ENCODE measurements around the gene FADS2.

The FADS2 gene

DNA sequence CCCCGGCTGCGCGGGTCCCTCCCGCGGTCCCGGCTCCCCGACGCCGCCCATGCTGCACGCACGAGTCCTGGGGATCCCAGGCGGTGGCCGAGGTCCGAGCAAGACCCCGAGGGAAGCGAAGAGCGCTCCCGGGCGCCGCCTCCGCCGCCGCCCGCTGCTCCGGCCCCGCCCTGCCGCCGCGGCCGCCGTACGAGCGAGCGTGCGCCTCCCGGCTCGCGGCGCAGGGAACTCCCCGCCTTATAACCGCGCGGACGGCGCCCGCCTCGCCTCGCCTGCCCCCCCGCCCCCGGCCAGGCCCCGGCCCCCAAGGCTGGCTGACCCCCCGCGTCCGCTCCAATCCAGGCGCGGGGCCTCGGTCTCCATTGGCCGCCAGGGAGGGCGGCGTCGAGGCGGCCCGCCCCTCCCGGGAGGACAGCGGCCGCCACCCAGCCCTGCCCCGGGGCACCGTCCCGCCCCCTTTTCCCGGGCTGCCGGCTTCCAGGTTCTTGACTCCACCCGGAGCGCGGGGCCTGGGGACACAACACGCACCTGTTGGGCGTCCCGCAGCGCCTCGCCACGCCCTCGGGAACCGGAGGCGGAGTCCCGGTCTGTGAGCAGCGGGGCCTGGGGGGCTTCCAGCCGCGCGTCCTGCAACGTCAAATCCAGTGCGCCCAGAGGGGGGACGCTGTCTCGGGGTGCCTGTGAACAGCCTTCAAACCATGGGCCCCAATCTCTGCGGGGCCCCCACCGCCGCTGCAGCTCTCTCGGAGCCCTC is 63.4 kb downstream of the FADS2 start, which contains the start of gene FADS3:
Gene FADS3, minus strand, starts transcription at position 215 of the 754 bp plus-strand sequence. Its CDS starts 164 bp downstream, at position 51.
- Histone ChIP-seq H3K9me3 (ENCODE audit: control insufficient read depth in 5 of 5, low read length in 5 of 5) (no peaks in the 10 kb centered on the region), H3K9ac (ENCODE audit: low read length in 5 of 5) (peak within 1 kb of the TSS; percentile 48 to 97 (median 94)), H3K36me3 (ENCODE audit: control insufficient read depth in 5 of 5, insufficient read depth in 5 of 5, low read length in 5 of 5) (peaks cover 0 to 13% (median 5%) of the 10 kb centered on the region in 5 donors), H3K27ac (ENCODE audit: low read depth, low read length) (peak within 1 kb of the TSS; percentile 85), H3K4me1 (ENCODE audit: control insufficient read depth in 5 of 5, insufficient read depth in 5 of 5, low read length in 5 of 5) (peaks cover 16 to 67% (median 45%) of the 10 kb centered on the region in 5 donors), H3K4me3 (ENCODE audit: low read depth in 1 of 5, low read length in 5 of 5) (peak within 1 kb of the TSS; percentile 77 to 97 (median 92)), H3K27me3 (ENCODE audit: control insufficient read depth in 5 of 5, insufficient read depth in 4 of 5, low read length in 5 of 5) (no peaks in the 10 kb centered on the region)

DNA sequence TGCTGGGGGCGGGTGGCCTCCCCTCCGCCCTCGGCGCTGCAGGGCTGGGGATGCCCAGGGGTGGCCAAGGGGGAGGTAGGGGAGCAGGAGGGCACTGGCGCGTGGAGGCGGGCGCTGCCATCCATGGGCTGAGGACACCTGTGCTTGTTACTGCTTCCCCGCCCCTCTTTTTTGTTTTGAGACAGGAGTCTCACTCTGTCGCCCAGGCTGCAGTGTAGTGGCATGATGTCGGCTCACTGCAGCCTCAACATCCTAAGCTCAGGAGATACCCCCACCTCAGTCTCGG is 63.9 kb downstream of the FADS2 start:
- Histone ChIP-seq H3K4me1 (ENCODE audit: control insufficient read depth in 5 of 5, insufficient read depth in 5 of 5, low read length in 5 of 5) (peaks cover 12 to 62% (median 40%) of the 10 kb centered on the region in 5 donors), H3K27ac (ENCODE audit: low read depth, low read length) (peak overlapping the region; percentile 30), H3K9me3 (ENCODE audit: control insufficient read depth in 5 of 5, low read length in 5 of 5) (no peaks in the 10 kb centered on the region), H3K9ac (ENCODE audit: low read length in 5 of 5) (peak overlapping the region in 3 of 5 donors; percentile 1 to 53 (median 52)), H3K4me3 (ENCODE audit: low read depth in 1 of 5, low read length in 5 of 5) (peak overlapping the region in 4 of 5 donors; percentile 39 to 64 (median 50)), H3K27me3 (ENCODE audit: control insufficient read depth in 5 of 5, insufficient read depth in 4 of 5, low read length in 5 of 5) (no peaks in the 10 kb centered on the region), H3K36me3 (ENCODE audit: control insufficient read depth in 5 of 5, insufficient read depth in 5 of 5, low read length in 5 of 5) (peaks cover 0 to 18% (median 9%) of the 10 kb centered on the region in 5 donors)

GRCh38 chr11:61893981-61894380 is 65.9 kb downstream of the FADS2 start:
- Histone ChIP-seq H3K27me3 (ENCODE audit: control insufficient read depth in 5 of 5, insufficient read depth in 4 of 5, low read length in 5 of 5) (no peaks in the 10 kb centered on the region), H3K9ac (ENCODE audit: low read length in 5 of 5) (no peak overlapping the region), H3K36me3 (ENCODE audit: control insufficient read depth in 5 of 5, insufficient read depth in 5 of 5, low read length in 5 of 5) (peaks cover 0 to 33% (median 16%) of the 10 kb centered on the region in 5 donors), H3K4me3 (ENCODE audit: low read depth in 1 of 5, low read length in 5 of 5) (no peak overlapping the region), H3K9me3 (ENCODE audit: control insufficient read depth in 5 of 5, low read length in 5 of 5) (no peaks in the 10 kb centered on the region), H3K27ac (ENCODE audit: low read depth, low read length) (peak overlapping the region; percentile 50), H3K4me1 (ENCODE audit: control insufficient read depth in 5 of 5, insufficient read depth in 5 of 5, low read length in 5 of 5) (peaks cover 0 to 48% (median 28%) of the 10 kb centered on the region in 5 donors)

DNA sequence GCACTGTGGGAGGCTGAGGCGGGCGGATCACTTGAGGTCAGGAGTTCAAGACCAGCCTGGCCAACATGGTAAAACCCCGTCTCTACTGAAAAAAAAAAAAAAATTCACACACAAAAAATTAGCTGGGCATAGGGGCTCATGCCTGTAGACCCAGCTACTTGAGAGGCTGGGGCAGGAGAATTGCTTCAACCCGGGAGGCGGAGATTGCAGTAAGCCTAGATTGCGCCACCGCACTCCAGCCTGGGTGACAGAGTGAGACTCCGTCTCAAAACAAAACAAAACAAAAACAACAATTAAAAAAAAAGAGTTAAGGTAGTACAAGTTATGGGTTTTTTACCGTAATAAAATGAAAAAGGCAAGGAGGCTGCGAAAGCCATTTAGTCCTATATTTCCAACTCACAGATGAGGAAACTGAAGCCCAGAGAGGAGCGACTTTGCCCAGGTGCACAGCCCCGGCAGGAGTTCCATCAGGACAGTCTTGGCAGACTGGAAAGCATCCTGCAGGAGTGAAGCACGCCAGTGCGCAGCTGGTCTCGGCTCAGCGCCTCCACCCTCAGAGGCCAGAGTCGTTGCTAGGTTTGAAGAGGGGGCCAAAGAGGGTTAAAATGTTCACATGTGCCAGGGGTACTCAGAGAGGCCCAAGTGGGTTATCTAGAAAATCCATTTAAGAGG is 67.1 kb downstream of the FADS2 start:
- H3K4me3 ChIP-seq (ENCODE audit: low read depth in 1 of 5, low read length in 5 of 5): no peak overlapping the region
- H3K27ac ChIP-seq (ENCODE audit: low read depth, low read length): no peak overlapping the region
- no peaks in the 10 kb centered on the region for H3K9me3 ChIP-seq (ENCODE audit: control insufficient read depth in 5 of 5, low read length in 5 of 5)
- H3K36me3 ChIP-seq (ENCODE audit: control insufficient read depth in 5 of 5, insufficient read depth in 5 of 5, low read length in 5 of 5): peaks cover 0 to 43% (median 19%) of the 10 kb centered on the region in 5 donors
- H3K4me1 ChIP-seq (ENCODE audit: control insufficient read depth in 5 of 5, insufficient read depth in 5 of 5, low read length in 5 of 5): peaks cover 0 to 42% (median 25%) of the 10 kb centered on the region in 5 donors
- no peaks in the 10 kb centered on the region for H3K27me3 ChIP-seq (ENCODE audit: control insufficient read depth in 5 of 5, insufficient read depth in 4 of 5, low read length in 5 of 5)
- no peak overlapping the region for H3K9ac ChIP-seq (ENCODE audit: low read length in 5 of 5)

- Histone ChIP-seq H3K4me3 (ENCODE audit: low read depth in 1 of 5, low read length in 5 of 5) (no peak overlapping the region), H3K36me3 (ENCODE audit: control insufficient read depth in 5 of 5, insufficient read depth in 5 of 5, low read length in 5 of 5) (peaks cover 0 to 48% (median 23%) of the 10 kb centered on the region in 5 donors), H3K4me1 (ENCODE audit: control insufficient read depth in 5 of 5, insufficient read depth in 5 of 5, low read length in 5 of 5) (peaks cover 0 to 37% (median 21%) of the 10 kb centered on the region in 5 donors), H3K27me3 (ENCODE audit: control insufficient read depth in 5 of 5, insufficient read depth in 4 of 5, low read length in 5 of 5) (no peaks in the 10 kb centered on the region), H3K9me3 (ENCODE audit: control insufficient read depth in 5 of 5, low read length in 5 of 5) (no peaks in the 10 kb centered on the region), H3K9ac (ENCODE audit: low read length in 5 of 5) (no peak overlapping the region), H3K27ac (ENCODE audit: low read depth, low read length) (no peak overlapping the region)
Measured at GRCh38 chr11:61895718-61896059, 67.6 kb downstream of the FADS2 start.

GRCh38 chr11:61896665-61897386 is 68.7 kb downstream of the FADS2 start:
- H3K9me3 ChIP-seq (ENCODE audit: control insufficient read depth in 5 of 5, low read length in 5 of 5): no peaks in the 10 kb centered on the region
- no peak overlapping the region for H3K9ac ChIP-seq (ENCODE audit: low read length in 5 of 5)
- no peak overlapping the region for H3K27ac ChIP-seq (ENCODE audit: low read depth, low read length)
- H3K27me3 ChIP-seq (ENCODE audit: control insufficient read depth in 5 of 5, insufficient read depth in 4 of 5, low read length in 5 of 5): no peaks in the 10 kb centered on the region
- H3K36me3 ChIP-seq (ENCODE audit: control insufficient read depth in 5 of 5, insufficient read depth in 5 of 5, low read length in 5 of 5): peaks cover 0 to 59% (median 33%) of the 10 kb centered on the region in 5 donors
- peaks cover 0 to 29% (median 16%) of the 10 kb centered on the region in 5 donors for H3K4me1 ChIP-seq (ENCODE audit: control insufficient read depth in 5 of 5, insufficient read depth in 5 of 5, low read length in 5 of 5)
- no peak overlapping the region for H3K4me3 ChIP-seq (ENCODE audit: low read depth in 1 of 5, low read length in 5 of 5)

DNA sequence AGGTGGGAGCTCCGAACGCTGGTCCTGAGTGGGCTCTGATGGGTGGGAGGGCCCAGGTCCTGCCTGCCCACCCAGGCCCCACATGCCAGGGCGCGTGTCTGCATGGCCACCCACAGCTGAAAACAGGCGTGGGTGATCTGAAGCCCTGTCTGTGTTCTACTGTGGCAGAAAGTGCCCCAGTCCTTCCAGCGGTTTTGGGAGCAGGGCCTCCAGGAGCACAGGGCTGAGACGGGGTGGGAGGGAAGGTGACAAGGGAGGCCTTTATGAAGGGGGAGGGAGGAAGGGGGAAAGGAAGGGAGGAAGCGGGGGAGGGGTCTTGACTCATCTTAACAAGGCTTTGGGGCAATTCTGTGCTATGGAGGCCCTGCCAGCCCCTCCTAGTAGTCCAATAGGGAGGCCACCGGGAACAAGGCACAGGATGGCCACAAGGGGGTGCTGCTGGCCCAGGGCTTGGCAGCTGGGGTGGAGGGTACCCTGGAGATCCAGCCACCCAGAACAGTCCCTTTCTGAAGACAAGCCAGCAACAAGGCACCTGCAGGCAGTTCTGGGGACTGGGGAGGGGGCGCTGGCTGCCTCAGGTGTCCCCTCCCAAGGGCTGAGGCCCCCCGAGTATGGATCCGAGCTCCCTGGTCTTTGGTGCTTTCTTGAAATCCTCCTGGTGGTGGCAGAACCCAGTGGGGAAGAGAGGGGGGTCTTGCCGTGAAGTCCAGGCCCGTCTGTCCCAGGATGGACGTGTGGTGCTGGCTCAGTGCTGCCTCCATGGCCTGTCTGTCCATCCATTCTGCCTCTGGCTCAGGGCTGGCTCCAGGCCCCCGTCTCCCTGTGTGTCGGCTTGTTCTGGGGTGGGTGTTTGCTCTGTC is 69.5 kb downstream of the FADS2 start:
- H3K4me3 ChIP-seq (ENCODE audit: low read depth in 1 of 5, low read length in 5 of 5): no peak overlapping the region
- no peaks in the 10 kb centered on the region for H3K27me3 ChIP-seq (ENCODE audit: control insufficient read depth in 5 of 5, insufficient read depth in 4 of 5, low read length in 5 of 5)
- no peaks in the 10 kb centered on the region for H3K9me3 ChIP-seq (ENCODE audit: control insufficient read depth in 5 of 5, low read length in 5 of 5)
- no peak overlapping the region for H3K9ac ChIP-seq (ENCODE audit: low read length in 5 of 5)
- no peak overlapping the region for H3K27ac ChIP-seq (ENCODE audit: low read depth, low read length)
- H3K36me3 ChIP-seq (ENCODE audit: control insufficient read depth in 5 of 5, insufficient read depth in 5 of 5, low read length in 5 of 5): peaks cover 0 to 66% (median 36%) of the 10 kb centered on the region in 5 donors
- H3K4me1 ChIP-seq (ENCODE audit: control insufficient read depth in 5 of 5, insufficient read depth in 5 of 5, low read length in 5 of 5): peaks cover 0 to 26% (median 14%) of the 10 kb centered on the region in 5 donors

- H3K27ac ChIP-seq (ENCODE audit: low read depth, low read length): no peak overlapping the region
- H3K9ac ChIP-seq (ENCODE audit: low read length in 5 of 5): no peak overlapping the region
- H3K4me3 ChIP-seq (ENCODE audit: low read depth in 1 of 5, low read length in 5 of 5): no peak overlapping the region
- no peaks in the 10 kb centered on the region for H3K27me3 ChIP-seq (ENCODE audit: control insufficient read depth in 5 of 5, insufficient read depth in 4 of 5, low read length in 5 of 5)
- H3K4me1 ChIP-seq (ENCODE audit: control insufficient read depth in 5 of 5, insufficient read depth in 5 of 5, low read length in 5 of 5): peaks cover 0 to 26% (median 14%) of the 10 kb centered on the region in 5 donors
- H3K9me3 ChIP-seq (ENCODE audit: control insufficient read depth in 5 of 5, low read length in 5 of 5): no peaks in the 10 kb centered on the region
- H3K36me3 ChIP-seq (ENCODE audit: control insufficient read depth in 5 of 5, insufficient read depth in 5 of 5, low read length in 5 of 5): peaks cover 0 to 71% (median 38%) of the 10 kb centered on the region in 5 donors
Measured at GRCh38 chr11:61898247-61898582, 70.1 kb downstream of the FADS2 start.

GRCh38 chr11:61899146-61899841 is 71.2 kb downstream of the FADS2 start:
- H3K9me3 ChIP-seq (ENCODE audit: control insufficient read depth in 5 of 5, low read length in 5 of 5): no peaks in the 10 kb centered on the region
- no peaks in the 10 kb centered on the region for H3K27me3 ChIP-seq (ENCODE audit: control insufficient read depth in 5 of 5, insufficient read depth in 4 of 5, low read length in 5 of 5)
- no peak overlapping the region for H3K9ac ChIP-seq (ENCODE audit: low read length in 5 of 5)
- H3K27ac ChIP-seq (ENCODE audit: low read depth, low read length): no peak overlapping the region
- peaks cover 0 to 77% (median 44%) of the 10 kb centered on the region in 5 donors for H3K36me3 ChIP-seq (ENCODE audit: control insufficient read depth in 5 of 5, insufficient read depth in 5 of 5, low read length in 5 of 5)
- no peak overlapping the region for H3K4me3 ChIP-seq (ENCODE audit: low read depth in 1 of 5, low read length in 5 of 5)
- H3K4me1 ChIP-seq (ENCODE audit: control insufficient read depth in 5 of 5, insufficient read depth in 5 of 5, low read length in 5 of 5): peaks cover 0 to 21% (median 14%) of the 10 kb centered on the region in 5 donors
